HG03442 (cell line): Measurements from ENCODE around the gene C20orf204.
"Not testable (repeated sequence)": the region's sequence is repeated elsewhere in the genome, so short reads cannot be mapped to it uniquely, and the experiment has no call there.

Experiments used
- ATAC-seq: cut with Tn5 transposase; IDR thresholded peaks from one replicate; pipeline ENCODE4 v1.9.1; 2021; ENCODE audit warnings: mild to moderate bottlenecking, moderate library complexity; ENCODE audit not compliant: unreplicated experiment

The C20orf204 gene, protein sequence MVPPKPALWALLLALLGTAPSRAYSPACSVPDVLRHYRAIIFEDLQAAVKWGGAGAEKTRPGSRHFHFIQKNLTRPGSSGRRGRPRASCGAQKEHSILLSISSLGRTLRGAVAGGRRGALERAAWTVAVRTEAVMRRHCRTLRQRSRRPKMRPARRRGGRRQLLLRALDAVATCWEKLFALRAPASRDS

DNA sequence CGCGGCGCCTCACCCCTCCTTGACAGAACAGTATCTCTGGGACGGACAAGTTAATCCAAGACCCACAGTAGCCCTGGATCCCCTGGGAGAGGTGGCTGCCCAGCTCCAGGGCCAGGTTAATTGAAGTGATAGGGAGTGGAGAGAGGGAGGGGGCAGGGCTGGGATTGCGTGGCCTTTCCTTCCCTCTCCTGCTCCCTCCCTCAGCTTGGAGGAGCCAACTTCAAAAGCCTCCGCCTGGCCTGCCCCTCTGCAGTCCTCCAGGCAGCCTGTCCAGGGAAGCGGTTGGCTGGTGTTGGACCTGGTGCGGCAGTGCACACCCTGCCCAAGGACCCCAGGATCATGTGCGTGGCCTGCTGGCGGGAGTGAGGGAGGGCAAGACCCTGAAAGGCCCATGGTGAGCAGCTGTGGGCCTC lies at the start of gene C20orf204:
C20orf204 (plus strand) TSS at position 250 of the 413 bp plus-strand sequence; CDS start at position 392, 142 bp downstream.
- no peak for ATAC-seq

DNA sequence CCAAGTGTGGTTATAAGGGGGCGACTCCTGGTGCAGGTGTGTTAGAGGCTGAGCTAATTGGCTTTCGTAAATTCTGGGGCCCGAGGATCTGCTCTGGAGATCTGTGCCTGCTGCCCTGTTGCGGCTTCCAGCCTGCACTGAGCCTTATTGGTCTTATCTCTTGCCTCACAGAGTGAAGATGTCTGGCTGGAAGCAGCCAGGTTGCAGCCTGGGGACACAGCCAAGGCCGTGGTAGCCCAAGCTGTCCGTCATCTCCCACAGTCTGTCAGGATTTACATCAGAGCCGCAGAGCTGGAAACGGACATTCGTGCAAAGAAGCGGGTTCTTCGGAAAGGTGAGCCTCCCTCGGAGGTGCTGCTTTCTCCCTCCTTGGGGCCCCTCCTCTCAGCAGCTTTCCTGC lies 35.1 kb upstream of the C20orf204 start:
- no peak for ATAC-seq

DNA sequence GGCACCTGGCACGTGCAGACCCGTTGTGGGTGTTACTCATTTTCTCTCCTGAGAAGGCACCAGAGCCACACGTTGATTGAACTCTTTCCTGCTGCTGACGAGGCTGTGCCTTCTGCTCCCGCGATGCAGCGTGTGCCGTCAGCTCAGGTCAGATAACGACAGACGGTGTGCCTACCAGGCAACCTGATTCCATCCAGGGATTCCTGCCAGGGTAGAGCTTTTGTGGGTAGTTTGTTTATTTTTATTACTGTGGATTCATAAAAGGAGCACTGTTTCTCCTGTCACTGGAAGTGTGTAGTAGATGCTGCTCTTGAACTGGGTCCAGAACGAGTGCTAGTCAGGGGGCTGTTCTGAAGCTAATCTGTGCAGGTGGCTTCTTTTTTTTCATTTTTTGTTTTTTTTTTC lies 34.4 kb upstream of the C20orf204 start:
- no peak for ATAC-seq

DNA sequence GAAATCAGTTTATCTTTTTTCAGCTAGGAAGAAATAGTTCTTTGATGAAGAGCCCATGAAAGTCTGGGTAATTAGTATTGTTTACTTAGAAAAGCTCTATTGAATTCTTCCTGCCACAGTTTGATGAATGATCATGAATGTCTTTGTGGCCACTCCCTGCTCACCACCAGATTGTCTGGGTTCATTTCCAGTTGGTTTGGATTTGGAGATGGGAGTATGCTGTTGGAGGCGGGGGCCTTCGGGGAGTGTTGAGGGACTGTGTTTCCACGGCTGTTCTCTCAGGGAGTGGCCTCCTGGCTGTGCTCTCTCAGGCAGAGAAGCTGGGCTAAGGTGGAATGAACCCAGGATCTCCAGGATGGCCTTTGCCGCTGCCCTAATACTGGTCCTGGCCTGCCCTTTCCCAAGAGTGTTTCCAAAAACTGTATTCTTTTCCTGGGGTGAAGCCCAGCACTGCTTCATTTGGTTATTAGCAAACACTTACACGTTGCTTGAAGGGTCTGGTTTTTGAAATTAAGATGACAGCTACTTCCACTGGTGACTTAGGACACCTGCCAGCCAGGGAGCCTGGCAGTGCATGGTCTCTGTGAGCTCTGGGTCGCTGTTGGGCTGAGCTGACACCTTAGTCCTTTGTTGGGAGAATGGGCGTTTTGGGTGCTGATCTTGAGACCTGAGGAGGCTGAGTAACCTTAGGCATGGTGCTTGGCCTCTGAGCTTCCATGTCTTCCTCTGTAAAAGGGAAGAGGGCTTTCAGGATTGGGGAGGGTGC lies 31.8 kb upstream of the C20orf204 start:
- no peak for ATAC-seq

DNA sequence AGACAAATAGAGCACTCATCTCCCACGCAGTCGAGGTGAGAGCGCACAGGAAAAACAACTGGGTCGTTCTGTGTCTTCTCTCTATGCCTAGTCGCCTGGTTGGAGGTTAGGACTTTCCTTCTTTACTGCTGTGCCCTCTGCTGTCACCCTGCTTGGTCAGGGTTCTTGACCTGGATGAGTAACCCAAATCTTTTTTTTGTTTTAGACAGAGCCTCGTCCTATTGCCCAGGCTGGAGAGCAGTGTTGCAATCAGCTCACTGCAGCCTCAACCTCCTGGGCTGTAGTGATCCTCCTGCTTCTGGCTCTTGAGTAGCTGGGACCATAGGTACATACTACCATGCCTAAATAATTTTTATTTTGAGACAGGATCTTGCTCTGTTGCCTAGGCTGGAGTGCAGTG lies 30.6 kb upstream of the C20orf204 start:
- no peak for ATAC-seq

DNA sequence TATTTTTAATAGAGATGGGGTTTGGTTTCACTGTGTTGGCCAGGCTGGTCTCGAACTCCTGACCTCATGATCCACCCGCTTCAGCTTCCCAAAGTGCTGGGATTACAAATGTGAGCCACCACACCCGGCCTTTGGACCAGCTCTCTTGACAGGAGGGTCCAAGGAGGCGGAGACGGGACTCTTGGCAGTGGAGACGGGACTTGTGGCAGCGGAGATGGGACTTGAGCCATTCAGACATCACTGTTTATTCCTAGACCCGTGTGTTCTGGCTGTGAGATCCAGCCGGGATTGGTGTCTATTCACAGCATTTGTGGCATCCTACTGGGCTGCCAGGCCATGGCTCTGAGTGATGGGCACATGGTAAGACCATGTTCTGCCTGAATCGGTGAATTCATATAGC lies 29.5 kb upstream of the C20orf204 start:
- no peak for ATAC-seq

DNA sequence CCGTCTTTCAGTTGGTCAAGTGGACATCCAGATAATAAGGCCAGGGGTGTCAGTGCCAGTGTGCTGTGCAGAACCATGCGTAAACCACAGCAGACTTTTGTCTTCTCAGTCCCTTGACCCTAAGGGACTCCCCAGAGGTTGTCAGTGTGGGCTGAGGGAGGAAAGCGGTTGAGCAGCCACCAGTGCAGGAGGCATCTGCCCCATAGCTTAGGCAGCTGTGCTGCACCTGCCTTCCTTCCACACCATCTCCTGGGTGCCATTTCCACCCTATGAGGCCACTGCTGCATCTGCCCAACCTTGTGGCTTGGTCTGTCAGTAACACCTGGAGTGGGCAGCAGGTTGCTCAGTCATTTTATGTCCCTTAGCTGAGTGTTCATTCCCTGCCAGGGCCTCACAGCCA lies 29.1 kb upstream of the C20orf204 start:
- no peak for ATAC-seq

DNA sequence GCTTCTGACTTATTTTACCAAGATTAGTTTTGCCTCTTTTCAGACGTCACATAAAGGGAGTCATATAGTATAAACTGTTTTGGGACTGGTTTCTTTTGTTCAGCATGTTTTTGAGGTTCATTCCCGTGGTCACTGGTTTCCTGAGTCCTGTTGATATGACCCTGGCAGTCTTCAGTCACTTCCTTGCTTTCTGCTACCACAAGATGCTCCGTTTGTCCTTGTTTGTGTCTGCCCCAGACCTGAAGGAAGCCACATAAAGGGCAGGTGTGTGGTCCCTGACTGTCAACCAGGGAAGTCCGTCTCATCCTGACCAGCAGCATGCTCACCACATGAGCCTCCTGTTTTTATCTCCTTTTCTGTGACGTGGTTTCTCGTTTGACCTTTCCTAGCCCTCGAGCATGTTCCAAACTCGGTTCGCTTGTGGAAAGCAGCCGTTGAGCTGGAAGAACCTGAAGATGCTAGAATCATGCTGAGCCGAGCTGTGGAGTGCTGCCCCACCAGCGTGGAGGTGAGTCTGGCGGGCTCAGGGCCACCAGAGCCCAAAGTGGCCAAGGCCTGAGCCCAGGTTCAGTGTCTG lies 26.1 kb upstream of the C20orf204 start:
- ATAC-seq = no peak

DNA sequence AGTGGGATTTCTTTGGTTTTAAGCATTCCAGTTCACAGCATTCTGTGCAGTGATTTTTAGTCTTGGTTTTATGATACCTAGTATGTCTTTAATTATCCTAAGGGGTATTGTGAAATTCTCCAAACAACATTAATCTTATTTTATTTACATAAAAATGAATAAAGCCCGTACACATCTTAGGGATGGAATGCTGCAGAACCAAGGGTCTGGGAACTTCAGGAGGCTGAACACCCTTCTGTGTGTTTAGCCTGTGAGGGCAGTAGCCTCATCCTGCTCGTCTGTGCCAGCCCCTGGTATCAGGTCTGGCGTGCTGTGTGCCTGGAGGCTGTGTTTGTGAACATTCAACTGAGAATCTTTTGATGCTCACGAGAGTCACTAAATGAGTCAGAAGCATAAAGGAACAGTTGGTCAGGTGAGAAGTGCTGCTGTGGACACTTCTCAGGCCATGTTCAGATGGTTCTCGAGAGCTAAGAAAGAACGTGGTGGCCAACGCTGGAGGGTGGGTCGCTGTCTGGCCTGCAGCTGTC lies 25.2 kb upstream of the C20orf204 start:
- ATAC-seq = no peak

DNA sequence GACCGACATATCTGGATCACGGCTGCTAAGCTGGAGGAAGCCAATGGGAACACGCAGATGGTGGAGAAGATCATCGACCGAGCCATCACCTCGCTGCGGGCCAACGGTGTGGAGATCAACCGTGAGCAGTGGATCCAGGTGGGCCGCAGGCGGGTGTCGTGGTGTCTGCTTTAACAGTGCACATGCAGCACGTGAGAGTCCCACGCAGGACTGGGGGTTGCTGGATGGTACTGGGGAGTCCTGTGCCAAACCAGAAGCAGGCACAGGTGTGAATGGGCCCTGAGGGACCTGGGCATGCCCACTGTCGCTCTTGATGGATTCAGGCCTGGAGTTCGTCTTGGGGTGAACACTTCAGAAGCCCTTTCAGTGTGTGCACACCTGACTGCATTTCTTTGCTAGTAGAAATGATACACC lies 24.6 kb upstream of the C20orf204 start:
- ATAC-seq = no peak

DNA sequence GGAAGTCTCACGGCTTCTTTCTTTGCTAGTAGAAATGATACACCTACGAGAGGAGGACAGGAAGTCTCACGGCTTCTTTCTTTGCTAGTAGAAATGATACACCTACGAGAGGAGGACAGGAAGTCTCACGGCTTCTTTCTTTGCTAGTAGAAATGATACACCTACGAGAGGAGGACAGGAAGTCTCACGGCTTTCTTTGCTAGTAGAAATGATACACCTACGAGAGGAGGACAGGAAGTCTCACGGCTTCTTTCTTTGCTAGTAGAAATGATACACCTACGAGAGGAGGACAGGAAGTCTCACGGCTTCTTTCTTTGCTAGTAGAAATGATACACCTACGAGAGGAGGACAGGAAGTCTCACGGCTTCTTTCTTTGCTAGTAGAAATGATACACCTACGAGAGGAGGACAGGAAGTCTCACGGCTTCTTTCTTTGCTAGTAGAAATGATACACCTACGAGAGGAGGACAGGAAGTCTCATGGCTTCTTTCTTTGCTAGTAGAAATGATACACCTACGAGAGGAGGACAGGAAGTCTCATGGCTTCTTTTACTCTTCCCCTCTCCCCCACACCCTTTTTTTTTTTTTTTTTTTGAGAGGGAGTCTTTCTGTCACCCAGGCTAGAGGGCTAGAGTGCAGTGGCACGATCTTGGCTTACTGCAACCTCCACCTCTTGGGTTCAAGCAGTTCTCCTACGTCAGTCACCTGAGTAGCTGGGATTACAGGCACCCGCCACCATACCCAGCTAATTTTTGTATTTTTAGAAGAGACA lies 23.4 kb upstream of the C20orf204 start:
- ATAC-seq = not testable (repeated sequence)

DNA sequence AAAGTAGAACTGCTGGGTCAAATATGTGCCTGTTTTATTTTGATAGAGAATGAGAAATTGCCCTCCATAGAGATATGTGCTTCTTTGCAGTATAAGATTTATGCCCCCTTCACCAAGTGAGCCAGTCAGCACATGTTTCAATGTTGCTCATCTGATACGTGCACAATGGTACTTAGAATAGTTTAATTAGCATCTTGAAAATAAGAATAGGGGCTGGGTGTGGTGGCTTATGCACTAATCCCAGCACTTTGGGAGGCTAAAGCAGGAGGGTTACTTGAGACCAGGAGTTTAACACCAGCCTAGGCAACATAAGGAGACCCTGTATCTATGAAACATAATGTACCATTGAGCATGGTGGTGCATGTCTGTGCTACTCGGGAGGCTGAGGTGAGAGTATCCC lies 20.3 kb upstream of the C20orf204 start:
- no peak for ATAC-seq

DNA sequence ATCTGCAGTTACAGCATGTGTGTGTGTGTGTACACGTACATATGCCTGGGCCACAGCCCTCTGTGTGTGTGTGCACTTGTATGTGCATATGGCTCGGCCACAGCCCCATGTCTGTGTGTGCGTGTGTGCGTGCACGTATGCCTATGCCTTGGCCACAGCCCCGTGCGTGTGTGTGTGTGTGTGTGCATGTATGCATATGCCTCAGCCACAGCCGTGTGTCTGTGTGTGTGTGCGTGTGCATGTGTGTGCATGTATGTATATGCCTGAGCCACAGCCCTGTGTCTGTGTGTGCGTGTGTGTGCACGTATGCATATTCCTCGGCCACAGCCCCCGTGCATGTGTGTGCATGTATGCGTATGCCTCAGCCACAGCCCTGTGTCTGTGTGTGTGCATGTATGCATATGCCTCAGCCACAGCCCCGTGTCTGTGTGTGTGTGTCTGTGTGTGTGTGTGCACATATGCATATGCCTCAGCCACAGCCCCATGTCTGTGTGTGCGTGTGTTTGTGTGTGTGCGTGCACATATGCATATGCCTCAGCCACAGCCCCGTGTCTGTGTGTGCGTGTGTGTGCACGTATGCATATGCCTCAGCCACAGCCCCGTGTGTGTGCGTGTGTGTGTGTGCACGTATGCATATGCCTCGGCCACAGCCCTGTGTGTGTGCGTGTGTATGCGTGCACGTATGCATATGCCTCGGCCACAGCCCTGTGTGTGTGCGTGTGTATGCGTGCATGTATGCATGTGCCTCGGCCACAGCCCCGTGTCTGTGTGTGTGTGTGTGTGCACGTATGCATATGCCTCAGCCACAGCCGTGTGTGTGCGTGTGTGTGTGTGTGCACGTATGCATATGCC lies 14.6 kb upstream of the C20orf204 start:
- ATAC-seq = no peak

DNA sequence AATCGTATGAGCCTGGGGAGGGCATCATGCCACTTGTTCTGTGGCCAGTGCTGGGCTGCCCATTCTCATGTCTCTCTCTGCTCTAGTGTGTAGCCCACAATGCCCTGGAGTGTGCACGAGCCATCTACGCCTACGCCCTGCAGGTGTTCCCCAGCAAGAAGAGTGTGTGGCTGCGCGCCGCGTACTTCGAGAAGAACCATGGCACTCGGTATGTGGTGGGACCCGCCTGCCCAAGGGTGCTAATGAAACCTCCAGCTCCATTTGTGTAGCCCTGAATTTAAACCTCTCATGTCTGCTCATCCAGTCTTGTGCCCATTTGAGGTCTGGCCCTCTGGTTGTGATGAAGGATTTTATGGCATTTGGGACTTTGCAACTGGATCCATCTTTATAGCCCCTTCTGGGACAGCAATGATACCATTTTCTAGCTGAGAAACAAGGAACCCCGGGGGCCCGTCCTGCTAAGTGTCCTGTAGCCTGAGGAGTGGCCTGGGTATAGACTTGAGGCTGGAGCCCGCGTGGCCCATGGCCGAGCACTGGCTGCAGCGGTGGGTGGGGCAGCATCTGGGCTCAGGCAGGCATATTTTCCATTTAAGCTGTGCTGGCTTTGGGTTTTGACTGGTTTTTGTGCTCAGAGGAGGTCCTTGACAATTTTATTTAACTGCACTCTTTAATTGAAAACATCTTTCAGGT lies 13.2 kb upstream of the C20orf204 start:
- ATAC-seq = no peak

DNA sequence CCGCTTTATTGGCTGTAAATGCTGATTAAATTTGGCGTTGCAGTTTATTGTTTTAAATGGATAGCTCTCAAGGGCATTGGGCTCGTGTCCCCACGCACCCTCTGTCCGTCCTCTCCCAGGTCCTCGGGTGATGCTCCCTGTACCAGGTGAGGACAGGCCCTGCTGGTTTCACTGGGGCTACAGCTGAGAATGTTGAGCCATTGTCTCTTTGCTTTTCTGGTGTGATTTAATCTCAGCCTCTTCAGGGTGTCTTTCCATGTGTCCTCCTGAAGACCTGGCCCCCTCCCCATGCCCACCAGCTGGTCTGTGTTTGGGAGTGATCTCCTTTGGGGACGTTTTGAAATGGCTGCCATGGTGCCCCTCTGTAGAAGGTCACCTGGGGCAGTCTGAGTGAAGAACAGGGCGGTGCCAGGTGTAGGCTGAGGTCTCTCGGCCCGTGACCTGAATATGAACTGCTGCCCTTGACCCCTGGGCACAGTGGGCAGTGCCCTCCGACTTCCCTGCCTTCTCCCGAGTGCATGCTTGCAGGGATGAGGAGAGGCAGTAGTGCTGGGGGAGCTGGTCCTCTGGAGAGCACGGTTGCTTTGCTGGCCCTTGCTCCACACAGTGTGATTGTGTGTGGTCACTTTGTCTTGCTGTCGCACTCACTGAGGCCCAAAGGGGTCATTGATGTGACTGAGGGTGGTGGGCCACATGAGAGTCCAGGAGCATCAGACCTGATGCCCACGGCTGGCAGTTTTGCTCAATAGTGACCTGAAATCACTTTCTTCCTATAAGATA lies 12.4 kb upstream of the C20orf204 start:
- ATAC-seq = no peak

DNA sequence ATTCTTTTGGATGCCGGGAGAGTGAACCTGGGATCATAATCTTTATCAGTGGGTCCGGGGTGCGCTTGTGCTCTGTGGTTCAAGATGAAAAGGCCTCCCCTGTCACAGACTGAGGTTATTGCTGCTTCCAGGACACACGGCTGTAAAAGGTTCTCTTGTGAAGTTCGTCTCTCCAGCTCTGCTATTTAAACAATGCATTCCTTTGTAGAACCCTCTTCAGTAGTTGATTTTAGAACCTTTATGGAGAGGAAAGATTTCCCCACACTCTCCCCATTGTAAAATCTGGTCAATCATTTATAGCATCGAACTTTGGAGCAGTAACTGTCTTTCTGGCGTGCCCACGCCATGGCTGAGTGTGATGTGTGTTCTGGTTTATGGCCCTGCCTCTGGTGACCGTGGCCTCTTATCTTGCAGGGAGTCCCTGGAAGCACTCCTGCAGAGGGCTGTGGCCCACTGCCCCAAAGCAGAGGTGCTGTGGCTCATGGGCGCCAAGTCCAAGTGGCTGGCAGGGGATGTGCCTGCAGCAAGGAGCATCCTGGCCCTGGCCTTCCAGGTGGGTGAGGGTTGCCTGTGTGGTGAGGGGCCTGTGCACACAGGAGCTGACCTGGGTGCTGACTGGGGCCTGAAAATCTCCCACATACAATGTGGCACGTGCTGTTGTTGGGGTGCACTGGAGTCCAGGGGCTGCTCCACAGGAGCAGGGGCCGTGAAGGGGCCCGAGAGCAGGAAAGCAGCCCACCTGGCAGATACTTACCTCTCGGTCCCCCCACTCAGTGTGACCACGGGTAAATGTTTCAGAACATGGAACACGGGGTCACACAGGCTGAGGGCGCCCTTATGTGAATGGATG lies 11.6 kb upstream of the C20orf204 start:
- ATAC-seq = no peak

DNA sequence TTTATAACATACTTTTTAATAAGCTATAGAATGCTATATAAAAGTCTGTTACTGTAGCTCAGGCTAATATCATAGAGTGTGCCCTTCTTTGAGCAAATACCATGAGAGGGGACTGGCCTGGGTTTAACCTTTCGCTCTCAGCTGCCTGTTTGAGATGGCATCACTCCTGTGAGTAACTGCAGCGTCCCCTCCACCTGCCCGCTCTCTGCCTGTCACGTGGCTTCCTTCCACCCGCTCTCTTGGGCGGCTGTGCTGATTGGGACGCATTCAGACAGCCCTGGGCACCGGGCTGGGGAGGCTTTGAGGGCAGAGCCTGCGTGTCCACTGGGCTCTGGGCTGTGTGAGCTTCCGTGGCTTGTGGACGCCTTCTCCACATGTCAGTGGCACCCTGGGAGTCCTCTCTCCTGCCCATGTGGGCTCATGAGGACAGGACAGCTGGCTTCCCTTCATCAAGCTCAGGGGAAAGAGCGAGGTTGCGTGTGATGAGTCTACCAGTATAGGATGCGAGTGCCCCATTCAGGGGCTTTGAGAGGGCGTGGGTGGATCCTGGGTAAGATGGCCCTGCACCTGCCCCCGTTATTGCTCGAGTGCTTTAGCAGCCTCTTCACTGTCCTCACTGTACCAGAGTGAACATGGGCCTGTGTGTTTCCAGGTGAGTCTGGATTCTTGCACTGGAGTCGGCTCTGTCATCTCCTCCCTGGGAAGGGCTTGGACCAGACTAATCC lies 10.7 kb upstream of the C20orf204 start:
- no peak for ATAC-seq
